ENCODE measurements around the gene FBXW4. TPM values are rescaled to one million over a fixed set of nuclear protein-coding genes. Genes with fewer than 3 reads are reported as not detected.

FBXW4 gene
- total RNA-seq, 1 donor from 2014 or later = 21.9 TPM

DNA sequence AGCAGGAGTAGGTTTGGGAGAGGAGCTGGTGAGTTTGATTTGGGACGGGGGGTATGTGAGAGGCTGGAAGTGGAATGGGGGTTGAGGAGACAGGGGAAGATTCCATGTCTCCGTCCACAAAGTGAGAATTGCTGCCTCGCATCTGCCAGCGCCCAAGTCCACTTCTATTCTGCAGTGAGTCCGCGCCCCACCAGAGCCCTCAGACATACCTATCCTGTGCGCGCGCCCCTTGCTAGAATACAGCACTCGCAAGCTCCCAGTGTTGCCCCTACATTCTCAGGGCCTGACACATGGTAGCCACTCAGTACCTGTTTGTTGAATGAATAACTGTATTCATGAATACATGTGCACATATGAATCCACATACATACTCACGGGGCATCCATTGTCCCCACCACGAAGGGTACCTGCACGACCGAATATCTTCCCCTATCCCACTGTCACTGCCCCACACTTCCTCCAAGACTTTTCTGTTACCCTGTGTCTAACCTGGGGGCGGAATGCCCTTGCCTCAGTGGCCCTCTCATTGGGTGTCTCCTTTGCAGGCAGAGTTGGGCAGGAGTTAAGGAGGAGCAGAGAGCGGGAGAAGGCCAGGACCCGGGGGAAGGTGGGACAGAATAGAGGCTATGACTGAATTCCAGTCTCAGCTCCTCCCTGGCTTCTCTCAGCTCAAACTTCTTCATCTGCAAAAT, 126.8 kb downstream of the FBXW4 start:
- peaks cover 8% of the 10 kb centered on the region for H3K9me3 ChIP-seq (ENCODE audit: insufficient read depth, low read depth, low read length)
- H3K4me3 ChIP-seq (ENCODE audit: insufficient read depth, low read depth, low read length) = no peak overlapping the region
- H3K36me3 ChIP-seq (ENCODE audit: insufficient read depth, low read length) = no peaks in the 10 kb centered on the region
- H3K79me2 ChIP-seq (ENCODE audit: insufficient read depth, low read length) = no peaks in the 10 kb centered on the region
- H2AFZ ChIP-seq (ENCODE audit: low read depth, low read length) = no peak overlapping the region
- H3K27ac ChIP-seq (ENCODE audit: low read depth, low read length) = no peak overlapping the region
- no peaks in the 10 kb centered on the region for H3K4me1 Mint-ChIP-seq (ENCODE audit: low read depth, unreplicated experiment)
- H3K4me1 ChIP-seq (ENCODE audit: insufficient read depth, low read length) = peaks cover 15% of the 10 kb centered on the region
- H3K4me2 ChIP-seq (ENCODE audit: low read length) = no peak overlapping the region
- peaks cover 4% of the 10 kb centered on the region for H3K36me3 Mint-ChIP-seq (ENCODE audit: low read depth, unreplicated experiment)
- FAIRE-seq (no peak), DNase-seq (ENCODE audit: low read depth) (no peak)
- H3K27ac Mint-ChIP-seq (ENCODE audit: unreplicated experiment) = no peak overlapping the region
- H3K9ac ChIP-seq (ENCODE audit: low read length) = no peak overlapping the region
- peaks cover 4% of the 10 kb centered on the region for H3K9me3 Mint-ChIP-seq (ENCODE audit: unreplicated experiment)
- H3K4me3 Mint-ChIP-seq (ENCODE audit: unreplicated experiment) = no peak overlapping the region
- no peaks in the 10 kb centered on the region for H4K20me1 ChIP-seq (ENCODE audit: insufficient read depth, low read length)
- H3K27me3 Mint-ChIP-seq (ENCODE audit: low read depth, unreplicated experiment) = peaks cover 68% of the 10 kb centered on the region
- TF ChIP-seq, protein P1, sequence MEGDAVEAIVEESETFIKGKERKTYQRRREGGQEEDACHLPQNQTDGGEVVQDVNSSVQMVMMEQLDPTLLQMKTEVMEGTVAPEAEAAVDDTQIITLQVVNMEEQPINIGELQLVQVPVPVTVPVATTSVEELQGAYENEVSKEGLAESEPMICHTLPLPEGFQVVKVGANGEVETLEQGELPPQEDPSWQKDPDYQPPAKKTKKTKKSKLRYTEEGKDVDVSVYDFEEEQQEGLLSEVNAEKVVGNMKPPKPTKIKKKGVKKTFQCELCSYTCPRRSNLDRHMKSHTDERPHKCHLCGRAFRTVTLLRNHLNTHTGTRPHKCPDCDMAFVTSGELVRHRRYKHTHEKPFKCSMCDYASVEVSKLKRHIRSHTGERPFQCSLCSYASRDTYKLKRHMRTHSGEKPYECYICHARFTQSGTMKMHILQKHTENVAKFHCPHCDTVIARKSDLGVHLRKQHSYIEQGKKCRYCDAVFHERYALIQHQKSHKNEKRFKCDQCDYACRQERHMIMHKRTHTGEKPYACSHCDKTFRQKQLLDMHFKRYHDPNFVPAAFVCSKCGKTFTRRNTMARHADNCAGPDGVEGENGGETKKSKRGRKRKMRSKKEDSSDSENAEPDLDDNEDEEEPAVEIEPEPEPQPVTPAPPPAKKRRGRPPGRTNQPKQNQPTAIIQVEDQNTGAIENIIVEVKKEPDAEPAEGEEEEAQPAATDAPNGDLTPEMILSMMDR (IDR thresholded peaks at IDR 0.05; ENCODE audit: insufficient read depth, low read depth, low read length) = no peak
- no peak for TF ChIP-seq EZH2 (IDR thresholded peaks at IDR 0.05; ENCODE audit: insufficient read depth, low read length)
- peaks cover 25% of the 10 kb centered on the region for H3K27me3 ChIP-seq (ENCODE audit: insufficient read depth, low read length)

DNA sequence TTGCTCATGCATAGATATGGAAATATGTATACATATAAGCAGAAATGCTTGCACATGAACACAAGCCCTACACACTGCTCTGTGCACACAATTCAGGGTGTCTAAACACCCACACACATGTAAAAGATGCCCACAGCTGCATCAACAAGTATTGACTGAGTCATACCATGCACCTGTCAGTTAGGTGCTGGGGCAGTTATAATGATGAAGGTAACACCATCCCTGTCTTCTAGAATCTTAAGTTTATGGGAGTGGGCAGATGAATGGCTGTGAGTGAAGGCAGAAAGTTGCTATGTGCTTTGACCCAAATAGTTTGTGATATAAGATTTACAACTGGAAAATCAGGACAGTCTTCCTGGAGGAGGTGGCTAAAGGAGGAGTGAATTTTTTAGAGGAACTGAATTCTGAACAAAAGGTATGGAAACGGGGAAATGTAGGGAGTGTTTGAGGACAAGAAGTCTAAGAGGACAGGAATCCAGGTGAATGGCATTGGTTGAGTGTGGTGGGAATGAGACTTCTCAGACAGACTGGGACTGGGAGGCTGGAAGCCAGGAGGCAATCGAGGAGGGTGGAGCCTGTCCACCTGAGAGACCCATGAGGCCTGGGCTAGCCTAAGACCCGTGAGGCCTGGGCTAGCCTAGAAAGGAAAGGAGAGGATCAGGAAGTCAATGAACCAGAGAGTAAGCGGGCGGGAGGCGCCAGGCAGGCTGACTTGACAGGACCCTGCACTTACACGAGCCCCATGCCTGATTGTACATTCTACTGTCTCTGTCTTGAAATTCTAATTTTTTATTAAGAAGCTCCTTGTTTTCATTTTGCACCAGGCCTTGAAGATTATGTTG, 127.6 kb downstream of the FBXW4 start:
- peaks cover 68% of the 10 kb centered on the region for H3K27me3 Mint-ChIP-seq (ENCODE audit: low read depth, unreplicated experiment)
- peaks cover under 1% of the 10 kb centered on the region for H3K9me3 ChIP-seq (ENCODE audit: insufficient read depth, low read depth, low read length)
- no peaks in the 10 kb centered on the region for H4K20me1 ChIP-seq (ENCODE audit: insufficient read depth, low read length)
- H3K4me3 Mint-ChIP-seq (ENCODE audit: unreplicated experiment) = no peak overlapping the region
- peaks cover 15% of the 10 kb centered on the region for H3K4me1 ChIP-seq (ENCODE audit: insufficient read depth, low read length)
- no peak overlapping the region for H2AFZ ChIP-seq (ENCODE audit: low read depth, low read length)
- no peaks in the 10 kb centered on the region for H3K36me3 ChIP-seq (ENCODE audit: insufficient read depth, low read length)
- TF ChIP-seq, protein P1 (IDR thresholded peaks at IDR 0.05; ENCODE audit: insufficient read depth, low read depth, low read length) = no peak
- no peak for TF ChIP-seq EZH2 (IDR thresholded peaks at IDR 0.05; ENCODE audit: insufficient read depth, low read length)
- no peak overlapping the region for H3K4me3 ChIP-seq (ENCODE audit: insufficient read depth, low read depth, low read length)
- no peak for DNase-seq (ENCODE audit: low read depth)
- no peak for FAIRE-seq
- H3K27ac Mint-ChIP-seq (ENCODE audit: unreplicated experiment) = no peak overlapping the region
- H3K9ac ChIP-seq (ENCODE audit: low read length) = no peak overlapping the region
- no peaks in the 10 kb centered on the region for H3K79me2 ChIP-seq (ENCODE audit: insufficient read depth, low read length)
- peaks cover 25% of the 10 kb centered on the region for H3K27me3 ChIP-seq (ENCODE audit: insufficient read depth, low read length)
- peak overlapping the region; percentile 79 for H3K4me2 ChIP-seq (ENCODE audit: low read length)
- no peaks in the 10 kb centered on the region for H3K4me1 Mint-ChIP-seq (ENCODE audit: low read depth, unreplicated experiment)
- peaks cover 4% of the 10 kb centered on the region for H3K36me3 Mint-ChIP-seq (ENCODE audit: low read depth, unreplicated experiment)
- H3K9me3 Mint-ChIP-seq (ENCODE audit: unreplicated experiment) = no peaks in the 10 kb centered on the region
- no peak overlapping the region for H3K27ac ChIP-seq (ENCODE audit: low read depth, low read length)

Measured in astrocyte (in vitro differentiated cells and primary cell).